ES-I3 (cell line): Measurements from ENCODE around the gene CLN6.
A peak's percentile ranks its signal among the peaks of the same experiment; 100 is the strongest.

Experiments
- H3K36me3 ChIP-seq: 2 replicates; pipeline ENCODE4 v1.6.1; 2013; ENCODE audit warnings: mild to moderate bottlenecking, low read length, control low read depth, moderate library complexity; ENCODE audit not compliant: insufficient read depth
- H3K4me1 ChIP-seq: 2 replicates; pipeline ENCODE4 v1.6.1; 2013; ENCODE audit warnings: mild to moderate bottlenecking, control low read depth, low read length; ENCODE audit not compliant: insufficient read depth
- H3K9ac ChIP-seq: 2 replicates; pipeline ENCODE4 v1.6.1; 2013; ENCODE audit warnings: low read depth, mild to moderate bottlenecking, low read length, moderate library complexity
- H3K9me3 ChIP-seq: 2 replicates; pipeline ENCODE4 v1.6.1; 2013; ENCODE audit warnings: mild to moderate bottlenecking, low read length, moderate library complexity; ENCODE audit not compliant: control insufficient read depth, insufficient read depth

Gene CLN6

DNA sequence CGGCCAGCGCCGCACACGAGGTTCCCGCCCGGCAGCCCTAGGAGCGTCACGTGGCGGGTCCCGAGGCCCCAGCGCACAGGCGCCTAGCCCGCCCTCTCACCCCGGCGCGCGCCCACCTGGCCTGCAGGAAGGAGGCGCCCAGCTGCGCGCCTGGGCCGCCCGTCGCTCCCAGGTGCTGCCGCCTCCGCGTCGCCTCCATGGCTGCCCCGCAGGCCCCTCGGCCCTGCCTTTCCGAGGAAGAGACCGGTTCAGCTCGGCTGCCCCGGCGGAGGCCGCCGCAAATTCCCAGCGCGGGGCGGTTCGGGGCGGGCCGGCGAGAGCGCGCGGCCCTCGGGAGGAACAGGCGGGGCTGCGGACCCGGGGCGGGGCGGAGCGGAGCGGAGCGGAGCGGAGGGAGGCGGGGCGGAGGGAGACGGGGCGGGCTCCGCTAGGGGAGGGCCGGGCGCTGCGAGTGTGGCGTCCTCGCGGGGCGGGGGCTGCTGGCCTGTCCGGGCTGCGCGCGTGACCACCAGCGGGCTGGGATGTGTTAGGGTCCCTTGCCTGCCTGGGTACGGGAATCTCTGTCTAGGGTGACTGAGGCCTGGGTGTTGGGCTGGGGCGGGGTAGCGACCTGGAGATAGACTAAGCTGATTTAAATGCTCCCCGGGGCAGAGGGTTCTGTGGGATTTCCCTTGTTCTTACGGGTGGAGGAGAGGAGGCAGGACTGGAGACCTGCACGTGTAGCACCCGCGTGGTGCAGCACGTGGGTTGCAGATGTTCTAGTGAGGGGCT, at the start of gene CLN6:
Gene CLN6 (minus strand): TSS at position 343 of the 771 bp plus-strand sequence. CDS start 144 bp downstream, at position 199.
- Histone ChIP-seq H3K4me1 (peaks cover 7% of the 10 kb centered on the region), H3K9ac (peak within 1 kb of the TSS; percentile 88), H3K9me3 (no peaks in the 10 kb centered on the region), H3K36me3 (no peaks in the 10 kb centered on the region)

DNA sequence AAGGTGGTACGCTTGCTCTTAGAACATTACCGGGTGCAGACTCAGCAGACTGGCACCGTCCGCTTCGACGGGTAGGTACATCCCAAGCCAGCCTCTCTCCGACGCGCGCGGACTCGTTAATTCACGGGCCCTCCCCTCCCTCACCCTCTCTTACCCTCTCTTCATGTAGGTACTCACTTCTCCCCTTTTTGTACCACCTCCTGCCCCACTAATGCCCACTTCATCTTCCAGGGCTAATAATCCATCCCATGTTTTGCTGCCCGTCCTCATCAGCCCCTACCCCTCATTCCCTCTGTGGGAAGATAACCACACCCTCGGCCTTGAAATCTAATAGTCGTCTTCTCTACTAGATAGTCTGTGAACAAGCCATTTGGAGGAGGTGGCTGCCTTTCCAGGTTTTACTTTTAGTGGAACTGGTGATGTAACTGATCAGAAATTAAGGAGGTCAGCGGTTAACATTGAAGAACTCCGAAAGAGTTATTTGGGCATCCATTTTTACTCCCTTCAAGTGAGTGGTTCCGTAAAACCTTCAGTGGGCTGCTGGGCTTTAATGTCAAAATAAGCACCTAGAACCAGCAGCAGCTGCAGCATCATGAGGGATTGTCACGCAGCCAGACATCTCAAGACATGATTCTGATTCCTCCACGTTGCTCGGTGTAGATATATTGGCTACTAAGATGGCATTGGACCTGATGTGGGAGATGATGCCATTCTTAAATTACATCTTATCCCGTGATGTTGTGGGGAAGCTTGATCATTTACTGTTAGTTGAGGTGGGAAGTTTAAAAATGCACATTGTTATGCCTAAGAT, 49.3 kb upstream of the CLN6 start:
- peaks cover 11% of the 10 kb centered on the region for H3K4me1 ChIP-seq
- H3K9ac ChIP-seq: peak overlapping the region; percentile 71
- H3K9me3 ChIP-seq: no peaks in the 10 kb centered on the region
- H3K36me3 ChIP-seq: no peaks in the 10 kb centered on the region

DNA sequence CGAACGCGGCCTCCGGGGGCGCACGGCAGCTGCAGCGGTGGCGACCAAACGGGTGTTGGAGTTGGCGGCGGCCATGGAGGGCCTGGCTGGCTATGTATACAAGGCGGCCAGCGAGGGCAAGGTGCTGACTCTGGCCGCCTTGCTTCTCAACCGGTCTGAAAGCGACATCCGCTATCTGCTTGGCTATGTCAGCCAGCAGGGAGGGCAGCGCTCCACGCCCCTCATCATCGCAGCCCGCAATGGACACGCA, 48.7 kb upstream of the CLN6 start:
- peak overlapping the region; percentile 71 for H3K9ac ChIP-seq
- H3K9me3 ChIP-seq: no peaks in the 10 kb centered on the region
- no peaks in the 10 kb centered on the region for H3K36me3 ChIP-seq
- peaks cover 11% of the 10 kb centered on the region for H3K4me1 ChIP-seq

- no peaks in the 10 kb centered on the region for H3K9me3 ChIP-seq
- H3K36me3 ChIP-seq: no peaks in the 10 kb centered on the region
- H3K4me1 ChIP-seq: peaks cover 11% of the 10 kb centered on the region
- H3K9ac ChIP-seq: peak within 1 kb of the TSS; percentile 71
These were observed 48.2 kb upstream of the CLN6 start, which contains the start of gene FEM1B for GRCh38 chr15:68277603-68278344. TSS of gene FEM1B (plus strand) at chr15:68277745. CDS start at chr15:68278418, 673 bp downstream.

DNA sequence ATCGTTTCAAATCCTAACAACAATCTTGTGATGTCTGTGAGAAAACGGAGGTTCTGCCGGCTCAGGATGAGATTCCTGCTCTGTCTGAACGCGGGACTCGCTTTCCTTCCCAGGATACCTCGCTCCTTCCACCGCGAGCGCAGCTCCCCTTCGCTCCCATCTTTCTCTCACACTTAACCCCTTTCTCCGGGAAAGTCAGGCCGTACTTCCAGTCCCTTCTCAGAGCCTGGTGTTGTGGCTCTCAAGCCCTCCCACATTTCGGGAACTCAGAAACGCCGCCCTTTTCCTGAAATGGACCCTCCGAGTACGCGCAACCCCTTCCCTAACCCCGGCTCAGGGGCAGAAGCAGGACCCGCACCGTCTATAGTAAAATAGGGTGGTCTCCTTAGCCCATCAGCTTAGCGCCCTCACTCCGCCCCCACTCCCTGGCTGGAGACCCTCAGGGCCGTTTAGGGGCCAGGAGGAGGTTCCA, 47.6 kb upstream of the CLN6 start:
- peaks cover 15% of the 10 kb centered on the region for H3K4me1 ChIP-seq
- H3K36me3 ChIP-seq: no peaks in the 10 kb centered on the region
- H3K9ac ChIP-seq: peak overlapping the region; percentile 71
- no peaks in the 10 kb centered on the region for H3K9me3 ChIP-seq

DNA sequence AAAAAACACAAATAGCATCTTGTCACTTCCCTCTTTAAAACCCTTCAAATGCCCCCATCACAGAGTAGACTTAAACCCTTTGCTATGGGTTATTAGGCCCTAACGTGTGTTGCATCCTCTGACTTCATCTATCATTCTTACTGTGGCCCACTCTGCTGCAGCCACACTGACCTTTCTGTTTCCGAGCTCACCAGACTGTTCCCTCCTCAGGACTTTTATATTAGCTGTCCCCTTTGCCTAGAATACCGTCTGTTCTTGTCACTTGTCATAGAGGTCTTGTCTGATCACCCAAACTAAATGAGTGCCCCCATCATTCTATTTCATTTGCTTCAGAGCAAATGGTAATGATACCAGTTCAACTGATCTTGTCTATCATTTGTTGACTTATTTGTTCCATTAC, 47.1 kb upstream of the CLN6 start:
- Histone ChIP-seq H3K9ac (peak overlapping the region; percentile 71), H3K4me1 (peaks cover 15% of the 10 kb centered on the region), H3K9me3 (no peaks in the 10 kb centered on the region), H3K36me3 (no peaks in the 10 kb centered on the region)

GRCh38 chr15:68275165-68275746, 45.7 kb upstream of the CLN6 start:
- H3K9me3 ChIP-seq: no peaks in the 10 kb centered on the region
- H3K9ac ChIP-seq: no peak overlapping the region
- H3K36me3 ChIP-seq: no peaks in the 10 kb centered on the region
- H3K4me1 ChIP-seq: peaks cover 19% of the 10 kb centered on the region

DNA sequence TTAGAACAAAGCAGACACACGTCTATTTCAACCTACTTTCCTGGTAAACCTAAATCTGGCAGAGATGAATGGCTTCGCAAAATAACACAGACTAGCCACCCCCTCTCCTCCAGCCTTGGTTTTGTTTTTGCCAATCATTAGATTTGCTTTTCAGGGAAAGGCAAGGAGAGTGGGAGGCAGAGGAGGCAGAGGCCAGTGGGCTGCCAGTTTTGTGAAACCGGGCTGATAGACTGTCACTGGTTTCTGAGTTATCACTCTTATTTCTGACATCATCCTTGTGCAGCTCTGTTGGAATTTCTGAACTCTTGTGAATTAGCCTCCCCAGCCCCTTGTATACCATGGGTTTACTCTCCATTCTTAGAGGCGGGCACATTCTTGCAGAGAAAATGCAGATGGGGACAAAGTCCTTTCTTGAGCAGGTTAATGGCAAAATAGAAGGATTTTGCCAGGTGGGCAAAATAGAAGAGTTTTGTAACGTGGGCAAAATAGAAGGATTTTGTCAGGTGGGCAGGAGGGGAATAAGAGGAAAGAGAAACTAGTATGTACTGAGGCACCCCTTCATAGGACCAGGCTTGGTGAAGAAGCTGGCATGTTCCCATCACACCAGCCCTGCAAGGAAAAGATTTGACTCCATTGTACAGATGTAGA, 44.8 kb upstream of the CLN6 start:
- no peak overlapping the region for H3K9ac ChIP-seq
- no peaks in the 10 kb centered on the region for H3K36me3 ChIP-seq
- H3K9me3 ChIP-seq: no peaks in the 10 kb centered on the region
- peaks cover 19% of the 10 kb centered on the region for H3K4me1 ChIP-seq

- peaks cover 19% of the 10 kb centered on the region for H3K4me1 ChIP-seq
- no peaks in the 10 kb centered on the region for H3K9me3 ChIP-seq
- no peak overlapping the region for H3K9ac ChIP-seq
- no peaks in the 10 kb centered on the region for H3K36me3 ChIP-seq
These were observed 43.3 kb upstream of the CLN6 start for GRCh38 chr15:68272721-68273271.

GRCh38 chr15:68271854-68272471, 42.4 kb upstream of the CLN6 start:
- no peak overlapping the region for H3K9ac ChIP-seq
- no peaks in the 10 kb centered on the region for H3K9me3 ChIP-seq
- peaks cover 19% of the 10 kb centered on the region for H3K4me1 ChIP-seq
- H3K36me3 ChIP-seq: no peaks in the 10 kb centered on the region

- H3K4me1 ChIP-seq: peaks cover 39% of the 10 kb centered on the region
These were observed 38.9 kb upstream of the CLN6 start for GRCh38 chr15:68268405-68268804.

DNA sequence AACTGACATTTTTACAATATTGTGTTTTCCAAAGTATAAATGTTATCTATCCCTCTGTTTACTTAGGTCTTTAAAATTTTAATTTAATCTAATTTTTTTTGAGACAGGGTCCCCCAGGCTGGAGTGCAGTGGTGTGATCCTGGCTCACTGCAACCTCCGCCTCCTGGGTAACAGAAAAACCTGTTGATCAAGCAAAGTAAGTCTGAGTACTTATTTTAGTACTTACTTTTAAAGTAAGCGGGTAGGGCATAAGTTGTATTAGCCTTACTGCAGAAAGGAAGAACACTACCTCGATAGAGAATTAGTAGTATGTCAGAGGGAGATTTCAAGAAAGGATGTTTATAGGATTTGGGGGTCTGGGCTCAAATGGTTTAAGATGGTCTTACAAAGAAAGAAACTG, 36.1 kb upstream of the CLN6 start:
- Histone ChIP-seq H3K36me3 (no peaks in the 10 kb centered on the region), H3K9me3 (no peaks in the 10 kb centered on the region), H3K9ac (no peak overlapping the region), H3K4me1 (peaks cover 28% of the 10 kb centered on the region)

More at GRCh38 chr15:68268405-68268804, 38.9 kb upstream of the CLN6 start:
- Histone ChIP-seq H3K9me3 (no peaks in the 10 kb centered on the region), H3K36me3 (no peaks in the 10 kb centered on the region), H3K9ac (no peak overlapping the region)

GRCh38 chr15:68265081-68265480, 35.6 kb upstream of the CLN6 start:
- H3K9ac ChIP-seq: no peak overlapping the region
- no peaks in the 10 kb centered on the region for H3K36me3 ChIP-seq
- H3K9me3 ChIP-seq: no peaks in the 10 kb centered on the region

More at GRCh38 chr15:68265081-68265480, 35.6 kb upstream of the CLN6 start:
- peaks cover 28% of the 10 kb centered on the region for H3K4me1 ChIP-seq
